ENCODE results near the gene SNAP23.

Gene SNAP23

GRCh38 chr15:42504631-42505030 is 9.2 kb downstream of the SNAP23 start:
- peaks cover 0 to 2% of the 10 kb centered on the region in 2 donors for H3K4me1 Mint-ChIP-seq (ENCODE audit: low read depth in 2 of 2)
- ATAC-seq (replicated peaks) (no peak), DNase-seq (no peak)
- H3K27me3 Mint-ChIP-seq, result no peaks in the 10 kb centered on the region
- H3K36me3 Mint-ChIP-seq (ENCODE audit: insufficient read depth), result peaks cover 18% of the 10 kb centered on the region
- no peak overlapping the region for H3K4me3 Mint-ChIP-seq
- H3K27ac Mint-ChIP-seq, result no peak overlapping the region
- H3K9me3 Mint-ChIP-seq, result no peaks in the 10 kb centered on the region

GRCh38 chr15:42507514-42507913 is 12.1 kb downstream of the SNAP23 start:
- Mint-ChIP-seq H3K36me3 (ENCODE audit: insufficient read depth) (peaks cover 22% of the 10 kb centered on the region), H3K27me3 (no peaks in the 10 kb centered on the region), H3K9me3 (no peaks in the 10 kb centered on the region), H3K4me1 (ENCODE audit: low read depth in 2 of 2) (peaks cover 0 to 3% of the 10 kb centered on the region in 2 donors), H3K27ac (no peak overlapping the region), H3K4me3 (no peak overlapping the region)
- ATAC-seq (replicated peaks) (no peak), DNase-seq (no peak)

GRCh38 chr15:42508263-42508690 is 12.8 kb downstream of the SNAP23 start:
- peaks cover 26% of the 10 kb centered on the region for H3K36me3 Mint-ChIP-seq (ENCODE audit: insufficient read depth)
- DNase-seq, result no peak
- no peak overlapping the region for H3K27ac Mint-ChIP-seq
- no peaks in the 10 kb centered on the region for H3K27me3 Mint-ChIP-seq
- no peak overlapping the region for H3K4me3 Mint-ChIP-seq
- ATAC-seq (replicated peaks), result no peak
- H3K9me3 Mint-ChIP-seq, result no peaks in the 10 kb centered on the region
- H3K4me1 Mint-ChIP-seq (ENCODE audit: low read depth in 2 of 2), result peaks cover 0 to 3% of the 10 kb centered on the region in 2 donors

- Mint-ChIP-seq H3K27me3 (no peaks in the 10 kb centered on the region), H3K9me3 (no peaks in the 10 kb centered on the region), H3K4me3 (no peak overlapping the region), H3K4me1 (ENCODE audit: low read depth in 2 of 2) (peaks cover 0 to 3% of the 10 kb centered on the region in 2 donors), H3K27ac (peak overlapping the region in 1 of 2 donors; percentile 28), H3K36me3 (ENCODE audit: insufficient read depth) (peaks cover 38% of the 10 kb centered on the region)
- ATAC-seq (replicated peaks) (no peak), DNase-seq (no peak)
Observed at GRCh38 chr15:42510258-42511006, 15.0 kb downstream of the SNAP23 start.

- DNase-seq, result no peak
- Mint-ChIP-seq H3K9me3 (no peaks in the 10 kb centered on the region), H3K27ac (no peak overlapping the region)
Observed at GRCh38 chr15:42511007-42511391, 15.6 kb downstream of the SNAP23 start.

GRCh38 chr15:42523331-42523730 is 27.9 kb downstream of the SNAP23 start:
- DNase-seq (no peak), ATAC-seq (replicated peaks) (no peak)
- Mint-ChIP-seq H3K36me3 (ENCODE audit: insufficient read depth) (peaks cover 49% of the 10 kb centered on the region), H3K9me3 (no peaks in the 10 kb centered on the region), H3K27ac (no peak overlapping the region), H3K4me3 (no peak overlapping the region), H3K4me1 (ENCODE audit: low read depth in 2 of 2) (no peaks in the 10 kb centered on the region), H3K27me3 (no peaks in the 10 kb centered on the region)

More at GRCh38 chr15:42511007-42511391, 15.6 kb downstream of the SNAP23 start:
- H3K27me3 Mint-ChIP-seq, result no peaks in the 10 kb centered on the region
- no peak overlapping the region for H3K4me3 Mint-ChIP-seq
- ATAC-seq (replicated peaks), result no peak
- H3K36me3 Mint-ChIP-seq (ENCODE audit: insufficient read depth), result peaks cover 40% of the 10 kb centered on the region
- peaks cover 0 to 3% of the 10 kb centered on the region in 2 donors for H3K4me1 Mint-ChIP-seq (ENCODE audit: low read depth in 2 of 2)

- Mint-ChIP-seq H3K4me1 (ENCODE audit: low read depth in 2 of 2) (no peaks in the 10 kb centered on the region), H3K27ac (peak overlapping the region in 1 of 2 donors; percentile 52), H3K4me3 (no peak overlapping the region), H3K9me3 (no peaks in the 10 kb centered on the region), H3K36me3 (ENCODE audit: insufficient read depth) (peaks cover 16% of the 10 kb centered on the region), H3K27me3 (no peaks in the 10 kb centered on the region)
- ATAC-seq (replicated peaks), result no peak
- DNase-seq, result no peak
Observed at GRCh38 chr15:42528970-42529369, 33.5 kb downstream of the SNAP23 start.

GRCh38 chr15:42533246-42533645 is 37.8 kb downstream of the SNAP23 start:
- peaks cover 8% of the 10 kb centered on the region for H3K36me3 Mint-ChIP-seq (ENCODE audit: insufficient read depth)
- ATAC-seq (replicated peaks) (no peak), DNase-seq (no peak)
- no peaks in the 10 kb centered on the region for H3K4me1 Mint-ChIP-seq (ENCODE audit: low read depth in 2 of 2)
- H3K27ac Mint-ChIP-seq, result peak overlapping the region in 1 of 2 donors; percentile 12
- H3K9me3 Mint-ChIP-seq, result no peaks in the 10 kb centered on the region
- no peaks in the 10 kb centered on the region for H3K27me3 Mint-ChIP-seq
- no peak overlapping the region for H3K4me3 Mint-ChIP-seq

GRCh38 chr15:42544853-42545629 is 49.6 kb downstream of the SNAP23 start:
- H3K4me3 Mint-ChIP-seq, result no peak overlapping the region
- ATAC-seq (replicated peaks) (no peak), DNase-seq (no peak)
- H3K36me3 Mint-ChIP-seq (ENCODE audit: insufficient read depth), result peaks cover 49% of the 10 kb centered on the region
- H3K27ac Mint-ChIP-seq, result peak overlapping the region in 1 of 2 donors; percentile 17
- H3K4me1 Mint-ChIP-seq (ENCODE audit: low read depth in 2 of 2), result peaks cover 25 to 41% of the 10 kb centered on the region in 2 donors
- no peaks in the 10 kb centered on the region for H3K9me3 Mint-ChIP-seq
- H3K27me3 Mint-ChIP-seq, result no peaks in the 10 kb centered on the region

GRCh38 chr15:42547918-42548248 is 52.4 kb downstream of the SNAP23 start:
- H3K27me3 Mint-ChIP-seq, result no peaks in the 10 kb centered on the region
- H3K36me3 Mint-ChIP-seq (ENCODE audit: insufficient read depth), result peaks cover 34% of the 10 kb centered on the region
- peaks cover 27 to 42% of the 10 kb centered on the region in 2 donors for H3K4me1 Mint-ChIP-seq (ENCODE audit: low read depth in 2 of 2)

GRCh38 chr15:42548249-42549031 is 53.0 kb downstream of the SNAP23 start, which contains the start of the genes HAUS2 and LRRC57:
TSS of gene HAUS2 (plus strand) at chr15:42548838. CDS start at chr15:42548873, 35 bp downstream.
TSS of gene LRRC57 (minus strand) at chr15:42548793. CDS start at chr15:42548434, 359 bp downstream.
- Mint-ChIP-seq H3K27me3 (no peaks in the 10 kb centered on the region), H3K27ac (peak within 1 kb of the TSS; percentile 97 to 100), H3K4me3 (peak within 1 kb of the TSS; percentile 94 to 100), H3K36me3 (ENCODE audit: insufficient read depth) (peaks cover 31% of the 10 kb centered on the region), H3K9me3 (no peaks in the 10 kb centered on the region), H3K4me1 (ENCODE audit: low read depth in 2 of 2) (peaks cover 27 to 44% of the 10 kb centered on the region in 2 donors)
- DNase-seq (peak; percentile 81 to 84 (median 82)), ATAC-seq (replicated peaks) (peak; percentile 87)

More at GRCh38 chr15:42547918-42548248, 52.4 kb downstream of the SNAP23 start:
- H3K4me3 Mint-ChIP-seq, result peak overlapping the region; percentile 94 to 100
- peak overlapping the region; percentile 97 to 100 for H3K27ac Mint-ChIP-seq
- no peak for DNase-seq
- H3K9me3 Mint-ChIP-seq, result no peaks in the 10 kb centered on the region
- ATAC-seq (replicated peaks), result peak; percentile 8

GRCh38 chr15:42549032-42549491 is 53.6 kb downstream of the SNAP23 start:
- peak overlapping the region; percentile 97 to 100 for H3K27ac Mint-ChIP-seq
- H3K36me3 Mint-ChIP-seq (ENCODE audit: insufficient read depth), result peaks cover 24% of the 10 kb centered on the region
- peak overlapping the region; percentile 94 to 100 for H3K4me3 Mint-ChIP-seq
- no peaks in the 10 kb centered on the region for H3K9me3 Mint-ChIP-seq
- peak; percentile 57 for ATAC-seq (replicated peaks)
- H3K4me1 Mint-ChIP-seq (ENCODE audit: low read depth in 2 of 2), result peaks cover 27 to 49% of the 10 kb centered on the region in 2 donors
- no peaks in the 10 kb centered on the region for H3K27me3 Mint-ChIP-seq
- peak in 1 of 3 experiments; percentile 13 for DNase-seq
